Esophagus muscularis mucosa (tissue), 4 donors: ENCODE measurements around the gene ADD2. TPM values are rescaled to one million over a fixed set of nuclear protein-coding genes. Genes with fewer than 3 reads are reported as not detected.

Experiments used
- DNase-seq: peaks from one replicate; pipeline ENCODE4 v3.0.0-alpha.2; 2017; ENCODE audit errors: extremely low spot score
- H3K27ac ChIP-seq, 4 donors: fragments of 200-600 bp; sonication (generic); replicated peaks in 1 of 4; 1 replicate in 3 of 4; 2 replicates in 1 of 4; pipeline ENCODE4 v1.5.1; 2016 to 2019; ENCODE audit warnings: mild to moderate bottlenecking in 1 of 4
- H3K27me3 ChIP-seq, 4 donors: fragments of 200-600 bp; sonication (generic); one replicate each; pipeline versions ENCODE4 v1.5.1 to v1.6.0; 2016 to 2019
- H3K36me3 ChIP-seq, 4 donors: fragments of 200-600 bp; sonication (generic); one replicate each; pipeline ENCODE4 v1.5.1; 2016 to 2019
- H3K4me1 ChIP-seq, 4 donors: fragments of 200-600 bp; sonication (generic); one replicate each; pipeline ENCODE4 v1.5.1; 2016 to 2019
- H3K4me3 ChIP-seq, 4 donors: fragments of 200-600 bp; sonication (generic); 1 replicate in 2 of 4; 2 replicates in 2 of 4; pipeline ENCODE4 v1.5.1; 2016 to 2019; ENCODE audit warnings: mild to moderate bottlenecking in 4 of 4, moderate library complexity in 1 of 4
- H3K9me3 ChIP-seq, 4 donors: fragments of 200-600 bp; sonication (generic); 1 replicate in 3 of 4; 2 replicates in 1 of 4; pipeline ENCODE4 v1.5.1; 2016 to 2019
- CTCF ChIP-seq, 3 experiments: fragments of 200-600 bp in 2 of 3; fragments of 450-650 bp in 1 of 3; sonication (generic) in 2 of 3; IDR thresholded peaks; one replicate each; pipeline ENCODE4 v1.5.1; 2017 to 2019; ENCODE audit warnings: antibody characterized with exemption in 3 of 3, mild to moderate bottlenecking in 2 of 3, moderate library complexity in 1 of 3
- EP300 ChIP-seq: sonication (generic); formaldehyde crosslinking; IDR thresholded peaks from one replicate; pipeline ENCODE4 v1.6.1; 2017; ENCODE audit warnings: antibody characterized with exemption
- POLR2A ChIP-seq: fragments of 450-650 bp; IDR thresholded peaks from one replicate; pipeline ENCODE4 v1.6.1; 2017; ENCODE audit warnings: antibody characterized with exemption, moderate library complexity, mild to moderate bottlenecking, low read depth
- POLR2AphosphoS5 ChIP-seq, 2 donors: sonication (generic); formaldehyde crosslinking; IDR thresholded peaks; one replicate each; pipeline ENCODE4 v1.6.1; 2017; ENCODE audit warnings: antibody characterized with exemption in 2 of 2
- WGBS: methylation state at CpG from one replicate; pipeline ENCODE4 v1.1.5; 2018; 5-methylcytosine and 5-hydroxymethylcytosine counted together
- intact Hi-C: fragments of 100-400 bp; cut with DNase I; formaldehyde crosslinking; loops from one replicate; pipeline ENCODE4 v1.15.1; 2023
- total RNA-seq, 4 donors: library from RNA; depleted of rRNA; stranded (reverse); fragments of >200 nt; gene quantifications; one replicate each; pipeline versions ENCODE4 v1.1.0 to v1.2.1, GENCODE V29; 2016

ADD2 gene
- total RNA-seq, 4 donors from 2014 or later = 2.5 to 8.6 (median 5.0) TPM

- no peak for DNase-seq
- peaks cover 0 to 67% (median 15%) of the 10 kb centered on the region in 4 donors for H3K27me3 ChIP-seq
- H3K36me3 ChIP-seq = no peaks in the 10 kb centered on the region
- TF ChIP-seq EP300 (no peak), CTCF (IDR thresholded peaks at IDR 0.05) (peak; percentile 18 to 51 (median 38))
- intact Hi-C loops = no loop called here
- H3K4me3 ChIP-seq = peak overlapping the region; percentile 33 to 46 (median 37)
- WGBS = 4% methylated on average over 32 of the region's 33 CpGs
- no peak overlapping the region for H3K27ac ChIP-seq
- no peaks in the 10 kb centered on the region for H3K9me3 ChIP-seq
- H3K4me1 ChIP-seq = peaks cover 8 to 17% (median 15%) of the 10 kb centered on the region in 4 donors
These were observed 21.5 kb upstream of the ADD2 start for GRCh38 chr2:70789304-70790135.

GRCh38 chr2:70785137-70785911 is 17.3 kb upstream of the ADD2 start:
- no peak for DNase-seq
- no peaks in the 10 kb centered on the region for H3K36me3 ChIP-seq
- 28% methylated on average over 7 of the region's 7 CpGs for WGBS
- H3K27ac ChIP-seq = no peak overlapping the region
- peaks cover 8 to 12% (median 11%) of the 10 kb centered on the region in 4 donors for H3K4me1 ChIP-seq
- peaks cover 0 to 45% (median 10%) of the 10 kb centered on the region in 4 donors for H3K27me3 ChIP-seq
- H3K9me3 ChIP-seq = no peaks in the 10 kb centered on the region
- intact Hi-C loops = no loop called here
- no peak overlapping the region for H3K4me3 ChIP-seq
- no peak for TF ChIP-seq EP300
- TF ChIP-seq CTCF (IDR thresholded peaks at IDR 0.05) = peak in 1 of 3 experiments; percentile 19

- Histone ChIP-seq H3K4me1 (peaks cover under 1 to 2% (median 1%) of the 10 kb centered on the region in 4 donors), H3K27me3 (peaks cover 0 to 44% (median 3%) of the 10 kb centered on the region in 4 donors), H3K9me3 (no peaks in the 10 kb centered on the region), H3K27ac (no peak overlapping the region), H3K4me3 (no peak overlapping the region), H3K36me3 (no peaks in the 10 kb centered on the region)
- no peak for TF ChIP-seq EP300
- TF ChIP-seq CTCF (IDR thresholded peaks at IDR 0.05) = no peak
- TF ChIP-seq POLR2AphosphoS5 (IDR thresholded peaks at IDR 0.05) = no peak
- no peak for TF ChIP-seq POLR2A
- 79% methylated on average over 2 of the region's 2 CpGs for WGBS
- intact Hi-C loops = loop anchor here (5.0 kb wide), 1 partner anchor 447 kb away; no protein-coding TSS in a partner anchor
- DNase-seq = no peak
These were observed 16.3 kb upstream of the ADD2 start for GRCh38 chr2:70784320-70784719.

- intact Hi-C loops = loop anchor here (5.0 kb wide), 1 partner anchor 443 kb away; no protein-coding TSS in a partner anchor
- Histone ChIP-seq H3K4me3 (no peak overlapping the region), H3K4me1 (no peaks in the 10 kb centered on the region), H3K9me3 (peaks cover 0 to 7% (median 0%) of the 10 kb centered on the region in 4 donors), H3K27ac (no peak overlapping the region), H3K36me3 (no peaks in the 10 kb centered on the region), H3K27me3 (peaks cover 0 to 38% (median 0%) of the 10 kb centered on the region in 4 donors)
- DNase-seq = no peak
- no peak for TF ChIP-seq POLR2AphosphoS5 (IDR thresholded peaks at IDR 0.05)
- TF ChIP-seq EP300 = no peak
- no peak for TF ChIP-seq POLR2A
- TF ChIP-seq CTCF (IDR thresholded peaks at IDR 0.05) = no peak
- 72% methylated on average over 8 of the region's 8 CpGs for WGBS
These were observed 12.0 kb upstream of the ADD2 start for GRCh38 chr2:70779911-70780545.
